Stimulated activated CD8-positive, alpha-beta memory T cell treated with anti-CD3 and anti-CD28 coated beads, Interleukin-4, amount 100 ng/mL, for 1 hour (primary cell): ENCODE measurements around the gene POLR3B.

ENCODE experiments used
- DNase-seq, 2 donors: peaks; one replicate each; pipeline ENCODE4 v3.0.0-alpha.2; 2020; ENCODE audit warnings: low read depth in 2 of 2, low spot score in 1 of 2

POLR3B gene

DNA sequence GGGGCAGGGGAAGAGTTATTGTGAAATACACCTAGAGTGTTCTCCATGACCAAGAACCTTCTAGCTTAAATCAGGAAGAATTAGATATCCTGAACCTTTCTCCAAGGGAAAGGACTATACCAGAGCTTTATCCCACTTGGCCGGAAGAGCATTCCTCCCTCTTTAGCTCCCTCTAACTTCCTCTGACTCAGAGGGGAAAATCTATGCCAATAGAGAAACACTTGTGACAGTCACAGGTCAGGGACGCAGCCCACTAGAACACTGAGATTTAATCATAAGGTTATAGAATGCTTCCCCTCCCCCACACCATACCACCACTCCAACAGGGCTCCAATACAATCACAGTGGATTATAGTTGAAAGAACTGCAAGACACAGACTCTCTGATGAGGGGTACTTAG is 169.8 kb downstream of the POLR3B start:
- no peak for DNase-seq

- DNase-seq, result no peak
These were observed 183.7 kb downstream of the POLR3B start for GRCh38 chr12:106541201-106541600.

DNA sequence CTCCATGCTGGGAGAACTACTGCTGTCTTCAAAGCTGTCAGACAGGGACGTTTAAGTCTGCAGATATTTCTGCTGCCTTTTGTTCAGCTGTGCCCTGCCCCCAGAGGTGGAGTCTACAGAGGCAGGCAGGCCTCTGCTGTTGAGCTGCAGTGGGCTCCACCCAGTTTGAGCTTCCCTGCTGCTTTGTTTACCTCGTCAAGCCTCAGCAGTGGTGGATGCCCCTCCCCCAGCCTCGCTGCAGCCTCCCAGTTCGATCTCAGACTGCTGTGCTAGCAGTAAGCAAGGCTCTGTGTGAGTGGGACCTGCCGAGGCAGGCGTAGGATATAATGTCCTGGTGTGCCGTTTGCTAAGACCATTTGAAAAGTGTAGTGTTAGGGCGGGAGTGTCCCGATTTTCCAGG is 193.9 kb downstream of the POLR3B start:
- DNase-seq, result no peak

GRCh38 chr12:106552228-106552627 is 194.7 kb downstream of the POLR3B start:
- DNase-seq, result no peak
